COLO668 (cell line): ENCODE measurements around the gene DNASE2.
A peak's percentile ranks its signal among the peaks of the same experiment; 100 is the strongest.
"Not testable (repeated sequence)": the region's sequence is repeated elsewhere in the genome, so short reads cannot be mapped to it uniquely, and the experiment has no call there.

Experiments used
- DNase-seq: peaks from one replicate; lab custom pipeline; 2025; ENCODE audit not compliant: unreplicated experiment; lab: John Stamatoyannopoulos, UW

DNASE2 gene, protein sequence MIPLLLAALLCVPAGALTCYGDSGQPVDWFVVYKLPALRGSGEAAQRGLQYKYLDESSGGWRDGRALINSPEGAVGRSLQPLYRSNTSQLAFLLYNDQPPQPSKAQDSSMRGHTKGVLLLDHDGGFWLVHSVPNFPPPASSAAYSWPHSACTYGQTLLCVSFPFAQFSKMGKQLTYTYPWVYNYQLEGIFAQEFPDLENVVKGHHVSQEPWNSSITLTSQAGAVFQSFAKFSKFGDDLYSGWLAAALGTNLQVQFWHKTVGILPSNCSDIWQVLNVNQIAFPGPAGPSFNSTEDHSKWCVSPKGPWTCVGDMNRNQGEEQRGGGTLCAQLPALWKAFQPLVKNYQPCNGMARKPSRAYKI

DNA sequence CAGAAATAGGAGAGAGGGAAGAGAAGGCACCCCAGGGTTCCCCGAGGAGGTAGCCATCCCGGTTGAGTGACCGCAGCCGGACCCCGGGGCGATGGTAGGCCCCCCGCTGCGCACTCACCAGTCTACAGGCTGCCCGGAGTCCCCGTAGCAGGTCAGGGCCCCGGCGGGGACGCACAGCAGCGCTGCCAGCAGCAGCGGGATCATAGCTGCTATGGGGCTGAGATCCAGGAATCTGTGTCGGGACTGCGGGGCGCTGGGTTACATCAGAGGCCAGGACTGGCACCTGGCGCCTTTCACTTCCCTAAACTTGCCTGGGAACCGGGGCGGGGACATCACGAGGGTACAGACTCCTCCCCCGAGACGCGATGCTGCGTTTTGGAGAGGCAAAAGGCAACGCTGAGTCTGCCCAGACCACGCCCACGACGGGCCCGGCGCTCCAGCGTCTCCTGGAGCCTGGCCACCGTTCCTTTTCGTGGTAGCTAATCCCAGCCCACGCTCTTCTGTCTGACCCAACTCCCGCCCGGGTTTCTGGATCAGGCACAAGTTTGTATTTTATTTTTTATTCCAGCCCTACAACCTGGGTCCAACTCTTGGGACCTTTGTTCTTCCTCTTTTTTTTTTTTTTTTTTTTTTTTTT is at the start of gene DNASE2:
Gene DNASE2 (minus strand): TSS at position 278 of the 637 bp plus-strand sequence. CDS start 74 bp downstream, at position 204.
- peak; percentile 97 for DNase-seq

DNA sequence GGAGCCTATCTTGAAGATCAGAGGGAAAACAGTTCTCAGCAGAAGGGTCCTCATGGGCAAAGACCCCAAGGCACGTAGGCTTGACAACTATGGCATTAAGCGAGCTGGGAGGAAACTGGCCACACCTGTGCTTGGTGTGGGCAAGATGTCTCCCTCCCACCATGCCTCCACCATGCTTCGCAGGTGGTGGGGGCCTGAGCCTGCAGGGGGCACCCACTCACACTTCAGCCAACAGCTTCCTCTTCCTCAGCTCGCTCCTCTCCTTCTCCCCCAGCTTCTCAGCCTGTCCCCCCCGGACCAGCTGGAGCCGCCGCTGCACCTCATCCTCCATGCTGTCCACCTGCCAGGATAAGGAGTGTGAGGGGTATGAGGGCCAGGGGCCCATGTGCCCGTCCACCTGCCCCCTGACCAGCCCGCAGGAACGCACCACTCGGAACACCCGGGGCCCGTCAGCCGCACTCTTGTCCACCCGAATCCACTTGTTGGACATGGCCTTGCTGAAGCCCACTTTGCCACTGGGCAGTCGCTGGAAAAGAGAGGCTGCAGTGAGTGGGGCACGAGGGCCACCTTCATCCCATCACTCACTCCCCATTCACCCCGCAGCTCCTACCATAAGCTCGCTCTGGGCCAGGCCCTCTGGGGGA is 48.9 kb upstream of the DNASE2 start:
- DNase-seq: no peak

DNA sequence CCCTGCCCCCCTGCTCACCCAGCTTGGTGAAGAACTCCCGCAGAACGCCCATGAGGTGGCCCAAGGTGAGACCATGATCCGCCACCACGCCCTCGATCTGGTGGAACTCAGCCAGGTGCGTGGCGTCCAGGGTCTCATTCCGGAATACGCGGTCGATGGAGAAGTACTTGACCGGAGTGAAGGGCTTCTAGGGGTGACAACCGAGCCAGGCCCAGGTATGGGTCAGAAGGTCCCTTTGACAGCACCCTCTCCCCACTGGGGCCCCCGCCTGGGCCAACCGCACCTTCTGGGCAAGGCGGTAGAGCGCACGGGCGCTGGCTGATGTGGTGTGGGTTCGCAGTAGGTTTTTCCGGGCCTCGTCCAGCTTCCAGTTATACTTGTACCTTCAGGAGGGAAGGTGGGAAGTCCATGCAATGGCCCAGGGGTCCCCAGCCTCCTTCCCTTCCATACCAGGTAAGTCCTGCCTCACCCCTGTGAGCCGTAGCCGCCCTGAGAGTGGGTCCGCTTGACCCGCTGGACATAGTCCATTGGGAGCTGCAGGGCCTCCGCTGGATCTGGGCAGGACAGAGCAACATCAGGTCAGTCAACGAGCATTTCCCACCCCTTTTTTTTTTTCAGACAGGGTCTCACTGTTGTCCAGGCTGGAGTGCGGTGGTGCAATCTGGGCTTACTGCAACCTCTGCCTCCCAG is 43.5 kb upstream of the DNASE2 start:
- no peak for DNase-seq

DNA sequence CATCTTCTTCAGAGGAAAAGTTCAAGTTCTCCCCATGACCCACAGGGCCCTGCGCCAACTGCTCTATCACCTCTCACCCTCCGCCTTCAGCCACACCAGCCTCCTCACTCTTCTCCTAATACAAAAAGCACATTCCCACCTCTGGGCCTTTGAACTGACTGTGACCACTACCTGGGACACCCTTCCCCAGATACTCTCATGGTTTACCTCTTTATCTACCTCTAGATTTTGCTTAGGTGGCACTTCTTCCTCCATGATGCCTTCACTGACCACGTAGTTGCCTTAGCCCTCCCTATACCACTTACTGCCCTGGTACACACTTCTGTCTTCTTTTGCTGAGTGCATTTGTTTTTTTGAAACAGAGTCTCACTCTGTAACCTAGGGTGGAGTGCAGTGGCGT is 41.7 kb upstream of the DNASE2 start:
- DNase-seq: no peak

DNA sequence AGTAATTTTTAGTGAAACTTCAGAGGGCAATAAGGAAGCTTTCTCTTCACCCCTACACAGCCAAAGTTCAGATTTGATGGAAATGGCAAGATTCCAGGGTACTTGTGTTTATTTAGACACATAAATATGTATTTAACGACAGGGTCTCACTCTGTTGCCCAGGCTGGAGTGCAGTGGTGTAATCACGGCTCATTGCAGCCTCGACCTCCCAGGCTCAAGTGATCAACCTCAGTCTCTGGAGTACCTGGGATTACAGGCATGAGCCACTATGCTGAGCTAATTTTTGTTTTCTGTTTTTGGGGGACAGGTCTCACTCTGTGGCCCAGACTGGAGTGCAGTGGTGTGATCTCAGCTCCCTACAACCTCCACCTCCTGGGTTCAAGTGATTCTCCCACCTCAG is 39.8 kb upstream of the DNASE2 start:
- no peak for DNase-seq

DNA sequence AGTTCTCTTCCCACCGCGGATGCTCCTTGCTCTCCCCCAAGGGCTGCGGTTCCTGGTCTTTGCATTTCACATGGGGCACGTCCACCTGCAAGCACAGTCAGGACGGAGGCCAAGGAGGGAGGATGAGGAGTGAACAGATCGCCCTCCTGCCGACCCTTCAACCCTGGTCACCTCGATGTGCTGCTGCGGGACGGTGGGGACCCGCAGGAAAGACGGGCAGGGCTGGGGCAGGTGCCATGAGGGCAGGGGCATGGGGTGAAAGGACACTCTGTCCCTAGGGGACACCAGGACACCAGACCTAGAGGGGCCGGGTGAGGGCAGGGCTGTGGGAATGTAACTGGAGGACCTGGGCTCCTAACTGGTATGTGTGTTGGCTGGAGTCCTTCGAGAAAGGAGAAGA is 37.0 kb upstream of the DNASE2 start:
- no peak for DNase-seq

DNA sequence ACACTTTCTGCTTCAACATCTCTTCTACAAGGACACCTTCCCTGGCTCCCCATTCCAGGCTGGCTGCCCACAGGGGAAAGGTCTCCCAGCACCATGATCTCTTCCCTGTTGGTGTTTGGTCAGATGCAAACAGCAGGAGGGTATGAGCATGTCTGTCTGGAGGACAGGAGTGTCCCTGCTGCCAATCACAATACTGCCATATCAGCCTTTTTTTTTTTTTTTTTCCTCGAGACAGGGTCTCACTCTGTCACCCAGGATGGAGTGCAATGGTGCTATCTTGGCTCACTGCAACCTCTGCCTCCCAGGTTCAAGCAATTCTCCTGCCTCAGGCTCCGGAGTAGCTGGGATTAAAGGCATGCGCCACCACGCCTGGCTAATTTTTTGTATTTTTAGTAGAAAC is 34.6 kb upstream of the DNASE2 start:
- not testable (repeated sequence) for DNase-seq

DNA sequence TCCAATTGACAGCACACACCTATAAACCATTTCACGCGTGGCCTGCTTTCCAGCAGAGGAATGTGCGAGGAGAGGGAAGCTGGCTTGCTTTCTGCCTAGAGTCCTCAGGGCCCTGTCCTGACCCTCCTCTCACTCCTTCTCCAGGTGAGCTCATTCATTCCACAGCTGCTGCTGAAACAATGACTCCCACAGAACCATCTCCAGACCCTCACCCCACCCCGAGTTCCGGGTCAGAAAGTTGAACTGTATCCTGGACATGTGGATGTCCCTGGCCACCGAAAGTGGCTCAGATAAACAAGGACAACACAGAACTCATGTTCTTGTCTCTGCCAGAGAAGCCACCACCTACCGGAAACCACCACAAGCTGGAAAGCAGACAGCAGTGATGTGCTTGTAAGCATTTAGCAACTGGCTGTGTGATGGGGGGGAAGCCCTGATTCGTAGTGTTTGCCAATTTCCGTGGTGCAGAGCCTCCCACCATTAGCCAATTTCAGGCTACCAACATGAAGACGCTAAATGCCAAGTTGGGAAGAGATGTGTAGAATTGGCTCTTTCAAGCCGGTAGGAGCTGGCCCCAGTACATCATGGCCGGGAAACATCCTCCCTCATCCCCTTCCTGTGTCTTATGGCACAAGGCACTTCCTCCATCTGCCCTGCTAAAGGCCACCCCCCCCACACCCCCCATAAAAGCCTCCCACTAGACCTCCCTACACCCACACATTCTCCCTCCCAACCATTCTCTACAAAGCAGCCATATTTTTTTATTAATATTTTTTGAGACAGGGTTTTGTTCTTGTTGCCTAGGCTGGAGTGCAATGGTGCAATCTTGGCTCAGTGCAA is 32.8 kb upstream of the DNASE2 start:
- DNase-seq: peak; percentile 33

DNA sequence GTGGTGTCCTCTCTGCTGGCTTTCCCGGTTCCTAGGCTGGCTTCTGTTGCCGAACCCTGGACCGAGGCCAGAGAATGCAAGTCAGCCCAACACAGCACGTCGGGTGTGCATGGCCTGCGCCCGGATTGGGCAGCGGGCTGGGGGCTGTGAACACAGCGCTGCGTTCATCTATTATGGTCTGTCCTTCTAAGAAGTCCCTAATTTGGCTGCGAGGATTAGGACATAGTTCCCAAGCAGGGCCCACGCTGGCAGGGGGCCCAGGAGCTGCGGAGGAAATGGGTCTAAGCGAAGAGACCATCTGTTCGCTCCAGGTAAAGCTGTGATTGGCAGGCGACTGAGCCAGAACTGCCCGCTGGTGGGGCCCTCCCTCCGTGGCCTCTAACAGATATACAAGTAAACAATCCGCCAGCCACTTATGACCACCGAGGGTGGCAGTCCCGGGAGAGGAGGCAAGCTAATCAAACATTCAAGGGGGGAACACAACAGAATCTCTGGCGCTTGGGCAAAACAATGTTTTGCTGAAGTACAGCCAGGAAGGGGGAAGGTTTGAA is 31.8 kb upstream of the DNASE2 start:
- peak; percentile 90 for DNase-seq

DNA sequence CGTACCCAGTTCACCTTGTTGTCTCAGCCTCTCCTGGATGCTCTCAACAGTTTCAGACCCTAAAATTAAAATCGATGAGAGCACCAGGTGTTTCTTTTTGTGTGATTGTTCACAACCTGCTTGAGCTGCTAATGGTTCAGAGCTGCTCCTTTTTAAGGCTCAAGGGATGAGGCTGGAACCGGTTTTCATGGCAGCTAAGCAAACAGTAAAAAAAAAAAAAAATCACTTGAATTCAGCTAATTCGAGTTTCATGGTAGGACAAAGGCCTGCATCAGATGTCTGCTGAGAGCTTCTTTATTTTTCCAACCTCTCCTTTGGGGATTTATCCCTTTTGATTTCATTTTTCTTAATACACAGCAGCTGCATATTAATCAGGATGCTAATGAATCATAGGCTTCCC is 31.3 kb upstream of the DNASE2 start:
- DNase-seq: peak; percentile 60

DNA sequence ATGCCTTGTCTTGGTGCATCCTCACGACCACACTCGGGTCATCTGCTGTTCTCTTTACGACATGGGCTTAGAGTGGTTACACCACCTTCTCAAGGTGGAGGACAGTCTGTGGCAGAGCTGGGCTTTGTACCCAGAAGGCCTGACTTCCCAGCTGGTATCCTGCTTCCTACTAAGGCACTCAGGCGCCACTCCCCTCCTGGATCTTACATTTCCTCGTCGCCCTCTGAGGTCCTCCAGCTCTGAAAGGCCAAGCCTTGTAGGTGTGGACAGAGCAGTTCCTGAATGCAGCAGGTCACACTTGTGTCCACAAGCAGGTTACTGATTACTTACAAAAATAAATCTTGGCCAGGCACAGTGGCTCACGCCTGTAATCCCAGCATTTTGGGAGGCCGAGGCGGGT is 25.9 kb upstream of the DNASE2 start:
- no peak for DNase-seq

DNA sequence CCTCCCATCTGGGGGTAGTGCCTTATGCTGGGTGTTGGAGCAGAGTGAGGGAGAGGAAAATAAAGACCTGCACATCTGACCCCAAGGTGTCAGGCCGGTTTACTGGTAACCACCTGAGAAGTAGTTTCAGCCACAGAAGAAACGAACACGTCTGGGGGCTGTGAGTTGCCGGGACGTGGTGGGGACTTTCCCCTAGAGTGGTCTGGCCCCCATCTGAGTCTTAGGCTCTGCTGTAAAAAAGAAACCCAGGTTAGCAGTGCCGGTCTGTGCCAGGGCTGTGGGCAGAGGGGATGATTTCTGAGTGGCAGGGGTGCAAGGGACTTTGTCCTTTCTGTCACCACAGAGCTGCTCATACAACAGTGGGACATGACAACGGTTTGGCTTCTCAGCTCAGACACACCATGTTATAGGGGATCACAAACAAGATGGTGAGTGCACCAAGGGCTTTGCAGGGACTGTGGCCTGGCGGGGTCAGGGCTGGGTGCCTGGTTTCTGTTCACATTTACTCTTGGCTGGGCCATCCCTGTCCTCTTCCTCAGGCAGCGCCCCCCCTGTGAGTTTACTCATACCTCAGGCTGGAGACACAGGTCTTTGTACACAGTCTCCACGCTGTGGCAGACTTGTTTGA is 18.8 kb upstream of the DNASE2 start:
- DNase-seq: no peak

DNA sequence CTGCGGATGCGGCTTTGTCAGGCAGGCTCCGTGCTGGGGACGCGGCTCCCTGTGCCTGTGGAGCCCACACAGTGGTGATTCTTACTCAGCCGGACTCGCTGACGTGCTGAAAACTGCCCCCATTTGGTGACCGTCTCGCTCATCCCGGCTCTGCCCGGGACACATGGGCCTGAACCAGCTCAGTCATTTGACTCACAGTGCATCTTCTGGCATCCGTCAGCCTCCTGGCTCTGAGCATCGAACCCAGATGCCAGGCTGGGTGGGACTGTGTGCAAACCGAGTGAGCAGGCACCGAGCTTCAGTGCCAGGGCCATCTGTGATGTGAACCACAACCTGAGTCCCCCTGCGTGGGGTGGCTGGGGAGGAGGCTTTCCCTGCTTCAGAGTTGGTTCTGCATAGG is 15.2 kb upstream of the DNASE2 start:
- no peak for DNase-seq

DNA sequence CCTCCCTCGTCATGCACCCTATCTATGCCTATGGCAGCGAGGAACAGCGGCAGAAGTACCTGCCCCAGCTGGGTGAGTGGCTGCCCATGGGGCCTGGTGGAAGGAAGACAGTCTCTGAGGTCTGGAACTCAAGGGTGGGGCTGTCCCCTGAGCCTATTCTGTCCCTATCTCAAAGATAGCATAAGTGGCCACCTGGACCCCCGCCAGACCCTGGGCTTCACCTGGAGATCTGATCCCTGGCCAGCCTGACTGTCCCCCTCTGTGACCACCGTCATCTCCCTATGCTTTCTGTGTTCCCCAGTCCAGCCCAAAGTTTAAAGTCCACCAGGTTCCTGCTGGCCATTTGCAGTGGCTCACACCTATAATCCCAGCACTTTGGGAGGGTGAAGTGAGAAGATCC is 12.3 kb upstream of the DNASE2 start:
- DNase-seq: no peak

DNA sequence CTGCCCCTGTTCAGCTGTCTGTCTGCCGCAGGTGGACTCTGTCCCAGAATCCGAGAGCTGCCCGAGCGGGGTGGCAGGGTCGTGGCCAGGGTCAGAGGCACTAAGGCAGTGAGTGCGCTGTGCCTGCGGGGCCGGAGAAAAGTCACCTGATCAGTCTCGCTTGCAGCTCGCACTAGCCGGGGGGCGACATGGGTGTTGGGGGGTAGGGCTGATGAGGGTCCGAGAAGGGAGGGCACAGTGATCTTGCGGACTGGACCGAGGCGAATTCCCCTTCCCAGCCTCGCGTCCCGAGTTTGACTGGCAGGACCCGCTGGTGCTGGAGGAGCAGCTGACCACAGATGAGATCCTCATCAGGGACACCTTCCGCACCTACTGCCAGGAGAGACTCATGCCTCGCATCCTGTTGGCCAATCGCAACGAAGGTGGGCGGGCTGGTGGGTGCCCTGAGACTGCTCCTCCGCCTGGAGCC is 10.3 kb upstream of the DNASE2 start:
- no peak for DNase-seq

DNA sequence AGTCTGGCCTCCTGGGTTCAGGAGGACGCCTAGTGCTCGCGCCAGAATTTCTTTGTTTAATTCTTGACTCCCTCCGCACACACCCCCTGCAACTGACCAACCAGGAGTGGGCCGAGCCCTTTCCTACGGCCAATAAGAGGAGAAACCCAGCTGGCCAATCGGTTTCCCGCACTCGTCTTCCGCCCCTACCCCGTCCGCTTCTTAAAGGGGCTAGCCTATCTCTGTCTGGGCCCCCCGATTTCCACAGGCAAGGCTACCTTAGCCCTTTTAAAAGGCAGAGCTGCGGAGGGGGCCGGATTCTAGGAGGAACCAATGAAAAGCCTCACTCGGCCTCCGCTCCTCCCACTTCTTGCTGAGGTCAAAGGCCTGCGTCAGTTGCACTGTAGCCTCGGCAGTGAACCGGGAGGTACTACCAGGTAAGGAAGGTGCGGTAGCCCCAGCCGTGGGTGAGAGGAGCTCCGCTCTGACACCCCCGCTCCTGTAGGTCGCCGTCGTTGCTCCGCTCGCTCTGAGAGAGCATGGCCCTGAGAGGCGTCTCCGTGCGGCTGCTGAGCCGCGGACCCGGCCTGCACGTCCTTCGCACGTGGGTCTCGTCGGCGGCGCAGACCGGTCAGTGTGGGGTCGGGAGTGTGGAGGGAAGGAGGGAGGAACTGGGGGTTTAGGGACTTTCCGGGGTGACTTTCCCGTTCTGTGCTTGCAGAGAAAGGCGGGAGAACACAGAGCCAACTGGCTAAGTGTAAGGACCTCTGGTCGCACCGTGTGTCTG is 9.7 kb upstream of the DNASE2 start, which contains the start of gene GCDH:
Gene GCDH (plus strand): TSS at position 374 of the 766 bp plus-strand sequence. CDS start 145 bp downstream, at position 519.
- DNase-seq: peak; percentile 97

DNA sequence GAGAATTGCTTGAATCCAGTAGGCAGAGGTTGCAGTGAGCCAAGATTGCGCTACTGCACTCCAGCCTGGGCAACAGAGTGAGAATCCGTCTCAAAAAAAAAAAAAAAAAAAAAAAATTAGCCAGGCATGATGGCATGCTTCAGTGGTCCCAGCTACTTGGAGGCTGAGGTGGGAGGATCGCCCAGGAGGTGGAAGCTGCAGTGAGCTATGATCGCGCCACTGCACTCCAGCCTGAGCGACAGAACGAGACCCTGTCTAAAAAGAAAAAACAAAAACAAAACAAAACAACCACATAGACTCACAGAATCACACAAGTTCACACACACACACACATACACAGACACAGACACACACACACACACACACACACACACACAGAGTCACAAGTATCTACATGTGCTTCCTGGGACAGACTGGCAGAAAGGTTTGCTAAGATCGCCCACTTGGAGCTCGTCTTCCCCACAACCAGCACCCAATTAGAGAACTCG is 9.1 kb upstream of the DNASE2 start:
- DNase-seq: not testable (repeated sequence)

DNA sequence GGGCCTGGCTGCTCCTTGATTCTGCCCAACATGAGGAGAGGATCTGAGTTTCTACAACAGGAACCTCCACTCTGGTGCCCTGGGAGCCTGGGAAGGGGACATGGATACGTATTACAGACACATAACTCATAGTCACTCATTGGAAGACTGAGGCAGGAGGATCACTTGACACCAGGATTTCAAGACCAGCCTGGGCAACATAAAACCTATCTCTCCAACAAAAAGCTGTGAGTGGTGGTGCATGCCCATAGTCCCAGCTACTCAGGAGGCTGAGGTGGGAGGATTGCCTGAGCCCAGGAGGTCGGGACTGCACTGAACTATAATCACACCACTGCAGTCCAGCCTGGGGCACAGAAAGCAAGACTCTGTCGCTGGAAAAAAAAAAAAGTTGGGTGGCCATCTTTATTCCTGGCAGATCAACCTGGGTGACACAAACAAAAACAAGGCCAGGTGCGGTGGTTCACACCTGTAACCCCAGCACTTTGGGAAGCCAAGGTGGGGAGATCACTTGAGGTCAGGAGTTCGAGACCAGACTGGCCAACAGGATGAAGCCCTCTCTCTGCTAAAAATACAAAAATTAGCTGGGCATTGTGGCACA is 6.9 kb upstream of the DNASE2 start:
- no peak for DNase-seq
